GM19438 (cell line): ENCODE data around the gene NELFCD.
A peak's percentile ranks its signal among the peaks of the same experiment; 100 is the strongest.
"Not testable (repeated sequence)": the region's sequence is repeated elsewhere in the genome, so short reads cannot be mapped to it uniquely, and the experiment has no call there.

Experiments used
- ATAC-seq: cut with Tn5 transposase; IDR thresholded peaks from one replicate; pipeline ENCODE4 v1.9.1; 2021; ENCODE audit warnings: low read depth; ENCODE audit not compliant: unreplicated experiment

Gene NELFCD

GRCh38 chr20:59007665-59008511 lies 26.8 kb downstream of the NELFCD start:
- peak; percentile 37 for ATAC-seq

DNA sequence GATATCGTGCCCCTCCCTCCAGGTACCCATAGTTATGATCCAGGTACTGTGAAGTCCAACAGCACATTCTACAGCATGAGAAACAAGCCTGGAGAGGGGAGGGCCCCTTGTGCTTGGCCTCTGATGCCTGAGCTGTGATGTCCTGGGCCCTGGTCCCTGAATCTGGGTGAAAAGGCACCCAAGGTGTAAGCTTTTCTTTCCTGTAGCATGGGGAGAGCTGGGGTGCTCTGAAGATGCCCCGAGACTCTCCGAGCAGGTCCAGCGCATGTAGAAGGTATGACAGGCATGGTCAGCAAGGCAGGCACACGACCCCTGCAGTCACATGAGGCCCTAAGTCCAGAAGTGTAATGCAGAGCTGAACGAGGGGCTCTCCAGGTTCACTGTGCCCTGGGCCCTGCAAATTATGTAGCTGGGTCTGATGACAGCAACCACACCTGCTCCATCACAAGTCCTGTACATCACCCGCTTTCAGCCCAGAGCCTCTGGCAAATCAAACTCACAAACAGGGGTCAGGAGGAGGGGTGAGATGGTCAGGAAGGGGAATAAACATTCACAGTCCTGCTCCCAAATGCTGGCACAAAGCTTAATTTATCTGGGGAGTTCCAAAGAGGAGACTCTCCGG lies 27.8 kb downstream of the NELFCD start:
- ATAC-seq: no peak

GRCh38 chr20:59010321-59010994 lies 29.4 kb downstream of the NELFCD start:
- ATAC-seq: no peak

GRCh38 chr20:59010995-59011873 lies 30.2 kb downstream of the NELFCD start:
- ATAC-seq: no peak

- ATAC-seq: not testable (repeated sequence)
Observed at GRCh38 chr20:59011874-59012157, 30.8 kb downstream of the NELFCD start.

DNA sequence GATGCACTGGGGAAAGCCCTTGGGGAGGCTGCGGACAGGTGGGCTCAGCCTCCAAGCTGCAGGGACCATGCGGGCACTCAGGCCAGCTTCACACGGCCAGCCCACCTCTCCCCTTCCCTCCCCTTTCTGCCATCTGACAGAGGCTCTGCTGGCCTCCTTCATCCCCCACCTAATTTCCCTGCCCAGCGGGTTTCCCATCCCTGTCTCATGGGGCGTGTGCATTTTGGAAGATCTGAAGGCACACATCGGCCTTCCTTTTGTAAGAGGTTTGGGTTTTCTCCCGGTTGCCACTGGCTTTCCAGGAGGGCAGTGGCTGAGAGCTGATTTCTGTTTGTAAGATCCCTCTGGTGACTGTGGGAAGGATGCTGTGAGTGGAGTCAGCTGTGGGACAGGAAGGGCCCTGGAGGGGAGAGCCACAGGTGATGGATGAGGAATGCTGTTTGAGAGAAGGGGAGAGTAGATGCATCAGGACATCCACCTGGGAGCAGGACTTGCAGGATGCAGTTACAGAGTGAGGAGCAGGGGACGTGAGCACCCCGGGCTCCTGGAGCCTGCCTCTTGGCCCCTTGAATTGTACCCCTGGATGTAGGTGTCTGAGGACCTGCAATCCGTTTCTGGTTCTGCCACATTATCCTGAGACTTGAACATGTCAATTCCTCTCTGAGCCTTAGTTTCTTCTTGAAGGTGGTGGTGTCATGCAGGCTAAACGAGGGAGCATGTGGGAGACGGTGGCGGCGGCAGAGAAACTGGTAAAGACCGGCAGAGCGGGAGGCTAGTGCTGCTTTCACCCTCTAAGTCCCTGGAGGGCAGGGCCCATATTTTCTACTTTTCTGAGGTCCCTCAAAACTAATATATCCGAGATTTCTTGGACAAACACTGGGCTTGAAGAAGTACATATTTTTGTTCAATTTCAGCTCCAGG lies 32.2 kb downstream of the NELFCD start:
- no peak for ATAC-seq

DNA sequence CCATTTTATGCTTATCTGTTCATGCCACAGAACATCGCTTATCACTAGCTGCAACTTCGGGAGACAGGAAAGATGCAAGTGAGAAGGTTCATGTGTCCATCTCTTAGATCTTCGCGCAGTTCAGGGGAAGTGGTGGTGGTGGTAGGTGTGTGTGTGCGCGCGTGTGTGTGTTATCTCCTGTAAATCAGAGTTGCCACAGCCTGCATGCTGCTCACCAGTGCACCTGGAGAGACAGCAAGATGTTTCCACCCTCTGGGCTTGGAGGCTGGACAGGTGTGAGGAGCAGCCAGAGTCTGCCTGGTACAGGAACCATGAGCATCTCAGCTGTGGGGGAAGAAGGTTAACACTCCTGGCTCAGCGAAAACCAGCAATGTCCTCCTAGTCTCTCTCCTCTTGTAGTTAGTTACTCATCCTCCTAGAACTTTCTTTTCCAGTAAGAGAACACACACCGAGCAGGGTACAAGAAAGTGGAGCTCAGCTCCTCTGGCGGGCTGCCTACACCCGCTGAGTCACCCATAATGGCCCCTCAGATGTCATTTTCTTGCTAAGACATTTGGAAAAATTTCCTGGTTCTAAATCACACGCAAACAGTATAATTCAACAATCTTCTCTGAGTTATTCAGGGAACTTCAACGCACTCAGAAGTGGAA lies 33.0 kb downstream of the NELFCD start:
- no peak for ATAC-seq

DNA sequence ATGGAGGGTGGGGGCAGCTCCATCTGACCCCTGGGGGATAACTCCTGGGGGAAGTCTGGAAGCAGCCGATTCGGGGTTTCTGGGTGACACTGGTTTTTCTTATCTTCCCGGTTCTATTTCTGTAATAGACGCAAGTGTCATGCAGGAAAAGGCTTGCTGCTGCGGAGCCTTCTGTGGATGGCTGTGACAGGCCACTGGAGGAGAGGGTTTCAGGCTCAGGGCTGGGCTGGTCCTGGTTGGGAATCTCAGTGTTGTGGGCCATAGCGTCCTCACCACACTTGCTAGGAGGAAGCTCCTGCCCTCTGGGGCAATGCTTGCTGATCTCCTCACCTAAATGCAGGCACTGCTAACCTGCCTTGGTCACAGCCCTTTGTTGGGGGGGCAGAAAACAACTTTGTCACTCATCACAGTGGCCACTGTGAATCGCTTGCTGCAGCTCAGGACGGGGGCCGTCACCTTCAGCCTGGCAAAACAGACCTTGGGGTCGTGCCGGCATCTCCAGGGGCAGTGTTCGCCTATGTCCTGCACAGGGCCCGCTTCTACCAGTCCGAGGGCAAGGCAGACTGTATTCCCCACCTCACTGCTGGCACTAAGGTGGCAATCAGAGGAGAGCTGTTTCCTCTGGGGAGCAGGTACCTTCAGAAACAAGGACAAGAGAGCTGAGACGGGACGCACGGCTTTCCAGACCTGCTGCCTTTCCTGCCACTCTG lies 33.8 kb downstream of the NELFCD start:
- ATAC-seq: no peak

DNA sequence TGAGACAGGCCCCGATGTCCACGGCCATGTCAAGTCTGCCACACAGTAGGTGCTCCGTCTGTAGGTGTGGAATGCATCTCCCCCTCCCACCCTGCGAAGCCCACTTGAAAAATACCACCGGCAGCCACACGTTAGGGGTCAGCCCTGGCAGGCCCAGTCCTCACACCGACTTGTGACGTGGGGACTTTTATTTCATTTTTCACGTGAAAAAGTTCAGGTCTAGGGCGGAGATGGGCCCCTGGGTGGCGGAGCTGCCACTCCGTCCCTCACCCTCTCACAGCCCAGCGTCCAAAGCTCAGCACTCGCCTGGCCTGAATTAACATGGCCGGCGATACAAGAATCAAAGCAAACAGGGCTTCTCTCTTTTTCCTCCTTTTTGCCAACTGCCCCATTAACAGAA lies 34.4 kb downstream of the NELFCD start:
- ATAC-seq: no peak

DNA sequence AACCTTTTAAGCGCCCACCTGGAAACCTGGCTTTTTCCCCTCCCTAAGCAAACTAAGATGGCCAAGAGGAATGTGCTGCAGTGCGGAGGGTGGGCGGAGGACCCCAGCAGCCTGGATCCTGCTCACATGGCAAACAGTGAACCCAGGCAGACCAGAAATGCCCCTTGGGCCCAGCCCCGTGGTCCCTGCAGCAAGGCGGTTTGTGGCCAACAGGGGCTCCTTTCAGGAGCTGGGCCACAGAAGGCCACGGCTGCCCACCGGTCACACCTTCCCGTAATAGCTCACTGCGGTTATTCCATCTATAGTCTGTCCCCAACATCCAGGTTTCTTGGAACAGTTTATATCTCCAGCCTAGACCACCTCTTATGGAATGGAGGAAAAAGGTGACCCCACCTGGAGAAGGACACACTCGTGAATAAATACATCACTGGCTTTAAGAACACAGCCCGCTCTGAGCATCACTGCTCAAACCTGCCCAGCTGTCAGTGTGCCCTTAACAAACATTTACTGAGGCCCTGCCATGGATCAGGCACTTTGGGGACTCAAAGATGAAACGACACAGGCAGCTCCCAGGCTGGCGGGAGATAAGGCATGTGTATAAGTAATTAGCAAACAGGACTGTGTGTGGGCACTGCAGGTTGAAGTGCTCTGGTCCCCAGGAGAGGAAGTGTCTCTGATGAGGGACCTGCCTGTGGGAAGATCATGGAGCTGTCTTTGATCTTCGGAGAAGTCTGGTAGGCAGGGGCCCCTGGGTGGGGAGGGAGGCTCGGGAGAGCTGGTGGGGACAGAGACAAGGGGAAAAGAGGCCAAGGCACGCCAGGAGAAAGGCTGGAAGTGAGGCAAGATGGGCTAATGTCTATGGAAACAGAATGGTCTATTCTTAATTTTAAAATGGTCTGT lies 35.0 kb downstream of the NELFCD start:
- ATAC-seq: no peak

- ATAC-seq: no peak
Observed at GRCh38 chr20:59016795-59017492, 35.9 kb downstream of the NELFCD start.

GRCh38 chr20:59017493-59018231 lies 36.6 kb downstream of the NELFCD start:
- no peak for ATAC-seq

GRCh38 chr20:59018817-59019216 lies 37.8 kb downstream of the NELFCD start:
- no peak for ATAC-seq

DNA sequence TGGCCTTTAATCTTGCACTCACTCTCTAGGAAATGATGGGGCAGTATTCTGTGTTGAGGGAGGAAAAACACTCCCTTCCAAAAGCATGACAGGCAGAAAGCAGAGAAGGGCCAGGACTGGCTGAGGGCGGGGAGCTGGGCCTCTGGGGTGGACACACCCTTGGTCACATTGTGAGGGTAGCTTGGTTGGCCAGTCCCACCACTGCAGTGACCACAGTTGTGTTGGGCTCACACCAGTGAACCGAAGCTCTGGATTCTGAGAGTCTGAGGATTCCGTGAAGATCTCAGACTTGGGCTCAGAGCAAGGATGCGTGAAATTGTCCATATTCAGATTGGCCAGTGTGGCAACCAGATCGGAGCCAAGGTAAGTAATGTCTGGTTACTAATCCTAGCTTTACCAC lies 38.2 kb downstream of the NELFCD start, which contains the start of gene TUBB1:
TSS of gene TUBB1 (plus strand) at position 213 of the 400 bp plus-strand sequence. CDS start at position 307, 94 bp downstream.
- no peak for ATAC-seq

- no peak for ATAC-seq
Observed at GRCh38 chr20:59020938-59021551, 40.0 kb downstream of the NELFCD start.

DNA sequence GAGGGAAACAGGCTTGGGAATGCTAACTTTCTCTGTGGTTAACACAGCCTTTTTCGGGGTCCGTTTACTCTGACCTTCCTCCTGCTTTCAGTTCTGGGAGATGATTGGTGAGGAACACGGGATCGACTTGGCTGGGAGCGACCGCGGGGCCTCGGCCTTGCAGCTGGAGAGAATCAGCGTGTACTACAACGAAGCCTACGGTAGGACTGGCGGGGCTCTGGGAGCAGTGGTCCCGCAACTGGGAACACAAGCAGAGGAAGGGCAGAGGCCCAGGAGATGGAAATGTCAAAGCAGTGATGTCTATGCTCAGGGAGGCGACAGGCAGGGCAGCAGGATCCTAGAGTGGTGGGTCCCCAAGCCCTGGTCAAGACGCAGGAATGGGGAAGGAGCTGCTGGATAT lies 41.7 kb downstream of the NELFCD start:
- ATAC-seq: no peak
